Posterior vena cava (tissue), 2 donors: Measurements from ENCODE around the gene GARS1. TPM values are rescaled to one million over a fixed set of nuclear protein-coding genes. Genes with fewer than 3 reads are reported as not detected.
"Not testable (repeated sequence)": the region's sequence is repeated elsewhere in the genome, so short reads cannot be mapped to it uniquely, and the experiment has no call there.

Experiments used
- DNase-seq: peaks from one replicate; pipeline ENCODE4 v3.0.0-alpha.2; 2020; ENCODE audit warnings: low spot score
- intact Hi-C, 2 donors: fragments of 100-400 bp; cut with DNase I; formaldehyde crosslinking; loops; one replicate each; pipeline versions ENCODE4 v1.14.1 to v1.14.2; 2022 to 2023
- total RNA-seq, 2 donors: library from RNA; stranded (reverse); fragmentation: NEBNext Ultra II Directional; extraction: Animal tissue kit (Norgen Biotek cat#: 25700); gene quantifications; one replicate each; pipeline ENCODE4 v1.2.1, GENCODE V29; 2021
- donor health status: DM: yes; HTN: yes; CAD: no.
- donor health status: DM: yes; HTN: yes; CAD: no.

The GARS1 gene
- total RNA-seq, 2 donors from 2014 or later, result 82.8 to 98.1 TPM

GRCh38 chr7:30566596-30566995, 28.1 kb upstream of the GARS1 start:
- intact Hi-C loops, result loop anchor here in 1 of 2 donors (10.0 kb wide), 1 partner anchor 402 kb away; no protein-coding TSS in a partner anchor
- no peak for DNase-seq

- no peak for DNase-seq
- intact Hi-C loops, result loop anchor here in 1 of 2 donors (10.0 kb wide), 1 partner anchor 402 kb away; no protein-coding TSS in a partner anchor
Measured at GRCh38 chr7:30567081-30567480, 27.6 kb upstream of the GARS1 start.

GRCh38 chr7:30570238-30570637, 24.4 kb upstream of the GARS1 start:
- intact Hi-C loops, DNase-seq: not testable (repeated sequence)

- intact Hi-C loops, result no loop called here
- no peak for DNase-seq
Measured at GRCh38 chr7:30572212-30572841, 22.4 kb upstream of the GARS1 start.

- intact Hi-C loops, result no loop called here
- DNase-seq, result no peak
Measured at GRCh38 chr7:30575910-30576309, 18.8 kb upstream of the GARS1 start.

- no peak for DNase-seq
Measured at GRCh38 chr7:30583181-30583580, 11.5 kb upstream of the GARS1 start.

GRCh38 chr7:30584415-30584814, 10.3 kb upstream of the GARS1 start:
- intact Hi-C loops, result no loop called here
- DNase-seq, result no peak

More at GRCh38 chr7:30583181-30583580, 11.5 kb upstream of the GARS1 start:
- intact Hi-C loops, result no loop called here

GRCh38 chr7:30584965-30585364, 9.7 kb upstream of the GARS1 start:
- intact Hi-C loops, result no loop called here
- no peak for DNase-seq

- no peak for DNase-seq
- intact Hi-C loops, result no loop called here
Measured at GRCh38 chr7:30585675-30586074, 9.0 kb upstream of the GARS1 start.

GRCh38 chr7:30587547-30587946, 7.1 kb upstream of the GARS1 start:
- DNase-seq, intact Hi-C loops: not testable (repeated sequence)

GRCh38 chr7:30589111-30589510, 5.6 kb upstream of the GARS1 start:
- intact Hi-C loops, result no loop called here
- no peak for DNase-seq

- intact Hi-C loops, result no loop called here
Measured at GRCh38 chr7:30594048-30594539, 584 bp upstream of the GARS1 start.

GRCh38 chr7:30595436-30596013, 847 bp downstream of the GARS1 start:
- no peak for DNase-seq
- intact Hi-C loops, result no loop called here

More at GRCh38 chr7:30594048-30594539, 584 bp upstream of the GARS1 start:
- DNase-seq, result peak; percentile 79

- intact Hi-C loops, result no loop called here
- no peak for DNase-seq
Measured at GRCh38 chr7:30596014-30596641, 1.4 kb downstream of the GARS1 start.

- intact Hi-C loops, result no loop called here
- no peak for DNase-seq
Measured at GRCh38 chr7:30596721-30597120, 2.0 kb downstream of the GARS1 start.

GRCh38 chr7:30598121-30598876, 3.6 kb downstream of the GARS1 start:
- intact Hi-C loops, result no loop called here
- no peak for DNase-seq

- no peak for DNase-seq
- intact Hi-C loops, result no loop called here
Measured at GRCh38 chr7:30604901-30605300, 10.2 kb downstream of the GARS1 start.

- intact Hi-C loops, result no loop called here
- no peak for DNase-seq
Measured at GRCh38 chr7:30605832-30606231, 11.2 kb downstream of the GARS1 start.

- intact Hi-C loops, result no loop called here
- DNase-seq, result no peak
Measured at GRCh38 chr7:30612658-30613265, 18.1 kb downstream of the GARS1 start.
